ENCODE measurements around the gene PTPRU. TPM values are rescaled to one million over a fixed set of nuclear protein-coding genes. Genes with fewer than 3 reads are reported as not detected.

Gene PTPRU
- total RNA-seq, 1 experiment from 2014 or later = 6.8 TPM

DNA sequence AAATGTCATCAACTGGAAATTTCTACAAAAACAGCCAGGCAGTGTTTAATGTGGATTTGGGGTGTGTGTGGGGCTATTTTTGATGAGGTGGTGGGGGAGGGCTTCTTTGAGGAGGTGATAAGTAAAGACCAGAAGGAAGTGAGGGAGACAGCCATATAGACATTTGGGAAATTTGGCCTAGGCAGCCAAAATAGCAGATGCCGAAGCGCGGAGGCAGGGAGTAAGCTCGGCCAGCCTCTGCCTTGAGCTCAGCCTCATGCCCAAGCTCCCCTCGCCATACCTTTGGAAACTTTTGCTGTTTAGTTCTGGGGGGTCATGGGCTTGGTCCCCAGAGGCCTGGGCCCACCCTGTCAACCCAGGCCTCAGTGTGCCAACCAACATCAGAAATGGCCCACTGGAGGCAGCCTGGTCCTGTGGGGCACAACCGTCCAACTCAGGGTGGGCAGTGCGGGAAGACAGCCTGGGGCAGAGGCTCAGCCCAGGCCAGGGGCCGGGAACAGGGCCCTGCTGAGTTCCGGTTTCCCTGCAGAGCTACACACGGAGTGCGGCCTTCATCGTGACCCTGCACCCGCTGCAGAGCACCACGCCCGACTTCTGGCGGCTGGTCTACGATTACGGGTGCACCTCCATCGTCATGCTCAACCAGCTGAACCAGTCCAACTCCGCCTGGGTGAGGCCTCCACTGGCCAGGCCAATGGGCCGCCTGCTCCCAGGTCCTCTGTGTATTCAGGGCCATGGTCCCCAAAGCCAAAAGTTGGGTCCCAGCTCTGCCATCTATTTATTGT is 84.0 kb downstream of the PTPRU start:
- intact Hi-C loops (cut with micrococcal nuclease; ENCODE audit: unreplicated experiment) = no loop called here
- Histone ChIP-seq H3K27me3 (replicated peaks; ENCODE audit: insufficient read depth, low read depth, low read length, poor library complexity) (no peaks in the 10 kb centered on the region), H3K4me1 (ENCODE audit: insufficient read depth, low read length, poor library complexity, severe bottlenecking) (no peaks in the 10 kb centered on the region), H3K36me3 (ENCODE audit: insufficient read depth, low read length, poor library complexity, severe bottlenecking) (no peaks in the 10 kb centered on the region), H3K27ac (ENCODE audit: low read depth, low read length, poor library complexity, severe bottlenecking) (no peak overlapping the region), H3K4me3 (ENCODE audit: low read depth, low read length, poor library complexity, severe bottlenecking) (no peak overlapping the region), H3K9me3 (ENCODE audit: low read depth, low read length, poor library complexity, severe bottlenecking) (no peaks in the 10 kb centered on the region)
- no peak for DNase-seq (ENCODE audit: low spot score)
- BruUV-seq (replicated peaks) = no TSS peak
- CTCF ChIA-PET = interaction anchor here (0.6 kb wide), 2 partner anchors 19 to 20 kb away, joined by 3 to 4 read pairs; no protein-coding TSS in a partner anchor
- TF ChIP-seq CTCF (conservative IDR thresholded peaks at IDR 0.05; ENCODE audit: low read depth, low read length) = no peak
- POLR2A ChIA-PET (ENCODE audit: low non-redundant PET) = no interaction called here

GRCh38 chr1:29321176-29321575 is 84.9 kb downstream of the PTPRU start:
- intact Hi-C loops (cut with micrococcal nuclease; ENCODE audit: unreplicated experiment) = no loop called here
- DNase-seq (ENCODE audit: low spot score) = no peak
- no peaks in the 10 kb centered on the region for H3K36me3 ChIP-seq (ENCODE audit: insufficient read depth, low read length, poor library complexity, severe bottlenecking)
- TF ChIP-seq CTCF (conservative IDR thresholded peaks at IDR 0.05; ENCODE audit: low read depth, low read length) = no peak
- no peak for TF ChIP-seq EZH2 (IDR thresholded peaks at IDR 0.05; ENCODE audit: borderline replicate concordance, low read depth, low read length, poor library complexity, severe bottlenecking)
- CTCF ChIA-PET = no interaction called here
- no peak overlapping the region for H3K4me3 ChIP-seq (ENCODE audit: low read depth, low read length, poor library complexity, severe bottlenecking)
- no peak overlapping the region for H3K27ac ChIP-seq (ENCODE audit: low read depth, low read length, poor library complexity, severe bottlenecking)
- H3K4me1 ChIP-seq (ENCODE audit: insufficient read depth, low read length, poor library complexity, severe bottlenecking) = no peaks in the 10 kb centered on the region
- H3K27me3 ChIP-seq (replicated peaks; ENCODE audit: insufficient read depth, low read depth, low read length, poor library complexity) = no peaks in the 10 kb centered on the region
- H3K9me3 ChIP-seq (ENCODE audit: low read depth, low read length, poor library complexity, severe bottlenecking) = no peaks in the 10 kb centered on the region
- no TSS peak for BruUV-seq (replicated peaks)
- POLR2A ChIA-PET (ENCODE audit: low non-redundant PET) = no interaction called here

- intact Hi-C loops (cut with micrococcal nuclease; ENCODE audit: unreplicated experiment) = no loop called here
- no TSS peak for BruUV-seq (replicated peaks)
- Histone ChIP-seq H3K36me3 (ENCODE audit: insufficient read depth, low read length, poor library complexity, severe bottlenecking) (no peaks in the 10 kb centered on the region), H3K4me1 (ENCODE audit: insufficient read depth, low read length, poor library complexity, severe bottlenecking) (no peaks in the 10 kb centered on the region), H3K9me3 (ENCODE audit: low read depth, low read length, poor library complexity, severe bottlenecking) (no peaks in the 10 kb centered on the region), H3K27ac (ENCODE audit: low read depth, low read length, poor library complexity, severe bottlenecking) (no peak overlapping the region), H3K4me3 (ENCODE audit: low read depth, low read length, poor library complexity, severe bottlenecking) (no peak overlapping the region), H3K27me3 (replicated peaks; ENCODE audit: insufficient read depth, low read depth, low read length, poor library complexity) (no peaks in the 10 kb centered on the region)
- CTCF ChIA-PET = interaction anchor here (0.5 kb wide), 1 partner anchor 1086 kb away, joined by 6 read pairs; no protein-coding TSS in a partner anchor
- TF ChIP-seq EZH2 (IDR thresholded peaks at IDR 0.05; ENCODE audit: borderline replicate concordance, low read depth, low read length, poor library complexity, severe bottlenecking) = no peak
- TF ChIP-seq CTCF (conservative IDR thresholded peaks at IDR 0.05; ENCODE audit: low read depth, low read length) = no peak
- no peak for DNase-seq (ENCODE audit: low spot score)
- POLR2A ChIA-PET (ENCODE audit: low non-redundant PET) = no interaction called here
These were observed 85.9 kb downstream of the PTPRU start for GRCh38 chr1:29322147-29322694.

Data from A673 (cell line).